Stimulated activated naive CD8-positive, alpha-beta T cell treated with anti-CD3 and anti-CD28 coated beads, Interleukin-15, Interleukin-2, amounts not matched to agents 100 ng/mL and 50 ng/mL, for 24 hours (primary cell): Measurements from ENCODE around the gene FMN1.

Source experiments
- H3K27ac Mint-ChIP-seq: one replicate; pipeline ENCODE4 v1.8.0; 2021; ENCODE audit warnings: mild to moderate bottlenecking, mixed read lengths
- H3K27me3 Mint-ChIP-seq: one replicate; pipeline ENCODE4 v1.8.0; 2021; ENCODE audit warnings: mixed read lengths
- H3K36me3 Mint-ChIP-seq: one replicate; pipeline ENCODE4 v1.8.0; 2021; ENCODE audit warnings: low read depth, mixed read lengths
- H3K4me1 Mint-ChIP-seq: one replicate; pipeline ENCODE4 v1.8.0; 2021; ENCODE audit warnings: low read depth, mixed read lengths
- H3K4me3 Mint-ChIP-seq: one replicate; pipeline ENCODE4 v1.8.0; 2021; ENCODE audit warnings: mild to moderate bottlenecking, mixed read lengths
- H3K9me3 Mint-ChIP-seq: one replicate; pipeline ENCODE4 v1.8.0; 2021; ENCODE audit warnings: mixed read lengths

The FMN1 gene

GRCh38 chr15:33209575-33210481 is 15.3 kb upstream of the FMN1 start:
- H3K27me3 Mint-ChIP-seq: no peaks in the 10 kb centered on the region
- H3K4me3 Mint-ChIP-seq: peak overlapping the region; percentile 14
- H3K4me1 Mint-ChIP-seq: peaks cover 22% of the 10 kb centered on the region

GRCh38 chr15:33207646-33208045 is 13.1 kb upstream of the FMN1 start:
- H3K36me3 Mint-ChIP-seq: no peaks in the 10 kb centered on the region
- peaks cover 33% of the 10 kb centered on the region for H3K4me1 Mint-ChIP-seq
- H3K9me3 Mint-ChIP-seq: no peaks in the 10 kb centered on the region
- H3K27me3 Mint-ChIP-seq: no peaks in the 10 kb centered on the region
- no peak overlapping the region for H3K27ac Mint-ChIP-seq
- H3K4me3 Mint-ChIP-seq: no peak overlapping the region

More at GRCh38 chr15:33209575-33210481, 15.3 kb upstream of the FMN1 start:
- Mint-ChIP-seq H3K9me3 (no peaks in the 10 kb centered on the region), H3K27ac (peak overlapping the region; percentile 84), H3K36me3 (no peaks in the 10 kb centered on the region)

- no peaks in the 10 kb centered on the region for H3K27me3 Mint-ChIP-seq
- H3K4me3 Mint-ChIP-seq: no peak overlapping the region
- peaks cover 46% of the 10 kb centered on the region for H3K4me1 Mint-ChIP-seq
- H3K27ac Mint-ChIP-seq: no peak overlapping the region
- H3K9me3 Mint-ChIP-seq: no peaks in the 10 kb centered on the region
- H3K36me3 Mint-ChIP-seq: no peaks in the 10 kb centered on the region
Observed at GRCh38 chr15:33206366-33206765, 11.9 kb upstream of the FMN1 start.

DNA sequence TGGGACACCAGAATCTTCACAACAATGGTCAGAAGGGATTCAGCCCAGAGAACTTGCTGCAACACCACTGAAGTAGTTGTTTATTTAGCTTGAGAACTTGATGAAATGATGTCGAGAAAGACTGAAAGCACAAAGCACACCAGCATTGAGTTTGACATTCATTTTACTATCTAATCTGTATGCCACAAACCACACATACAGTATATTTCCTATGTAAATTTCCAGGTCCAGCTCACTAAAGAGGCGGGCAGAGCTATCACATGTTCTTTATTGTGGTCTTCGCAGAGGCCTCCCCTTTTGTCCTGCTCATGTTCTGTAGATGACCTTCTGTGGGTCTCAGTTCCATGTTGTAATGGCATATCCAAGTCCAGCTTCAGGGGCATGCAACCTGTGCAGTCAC is 10.4 kb upstream of the FMN1 start:
- H3K4me1 Mint-ChIP-seq: peaks cover 49% of the 10 kb centered on the region
- H3K27me3 Mint-ChIP-seq: no peaks in the 10 kb centered on the region
- no peak overlapping the region for H3K4me3 Mint-ChIP-seq
- no peaks in the 10 kb centered on the region for H3K9me3 Mint-ChIP-seq
- H3K36me3 Mint-ChIP-seq: no peaks in the 10 kb centered on the region
- H3K27ac Mint-ChIP-seq: no peak overlapping the region

GRCh38 chr15:33204087-33204486 is 9.6 kb upstream of the FMN1 start:
- Mint-ChIP-seq H3K9me3 (no peaks in the 10 kb centered on the region), H3K36me3 (no peaks in the 10 kb centered on the region), H3K27ac (no peak overlapping the region), H3K27me3 (peaks cover 3% of the 10 kb centered on the region), H3K4me1 (peaks cover 42% of the 10 kb centered on the region), H3K4me3 (no peak overlapping the region)

DNA sequence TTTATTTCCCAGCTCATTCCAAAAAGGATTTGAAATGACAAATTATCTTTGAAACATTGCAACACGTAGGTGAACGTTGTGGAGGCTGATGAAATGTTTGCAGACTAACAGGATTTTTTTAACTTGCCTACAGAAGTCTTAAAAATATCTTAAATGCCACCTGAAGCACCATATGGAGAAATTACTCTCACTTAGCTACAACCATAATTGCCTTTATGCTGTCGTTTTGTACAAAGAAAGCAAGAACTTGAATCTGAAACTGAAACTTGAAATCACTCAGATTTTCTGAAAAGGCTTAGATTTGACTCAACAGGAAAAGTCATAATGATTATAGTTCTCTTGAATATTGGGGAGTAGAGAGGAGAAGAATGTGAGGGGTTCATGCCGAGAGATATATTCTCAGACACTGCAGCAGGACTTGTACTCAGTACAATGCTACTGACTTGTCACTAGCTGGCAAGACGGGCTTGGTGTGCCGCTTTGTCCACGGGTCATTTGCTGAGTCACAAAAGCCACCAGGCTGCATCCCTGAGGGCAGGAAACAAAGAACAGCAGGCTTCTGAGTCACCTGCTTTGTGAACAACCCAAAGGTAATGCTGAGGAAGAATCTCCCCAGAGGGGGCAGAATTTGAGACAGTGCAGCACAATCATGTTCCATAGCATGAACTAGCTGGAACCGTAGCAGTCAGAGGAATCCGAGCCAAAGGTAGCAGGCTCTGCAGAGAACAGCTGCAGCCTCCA is 7.1 kb upstream of the FMN1 start:
- H3K36me3 Mint-ChIP-seq: no peaks in the 10 kb centered on the region
- peak overlapping the region; percentile 85 for H3K4me3 Mint-ChIP-seq
- H3K4me1 Mint-ChIP-seq: peaks cover 42% of the 10 kb centered on the region
- H3K27me3 Mint-ChIP-seq: peaks cover 3% of the 10 kb centered on the region
- peak overlapping the region; percentile 96 for H3K27ac Mint-ChIP-seq
- H3K9me3 Mint-ChIP-seq: no peaks in the 10 kb centered on the region

DNA sequence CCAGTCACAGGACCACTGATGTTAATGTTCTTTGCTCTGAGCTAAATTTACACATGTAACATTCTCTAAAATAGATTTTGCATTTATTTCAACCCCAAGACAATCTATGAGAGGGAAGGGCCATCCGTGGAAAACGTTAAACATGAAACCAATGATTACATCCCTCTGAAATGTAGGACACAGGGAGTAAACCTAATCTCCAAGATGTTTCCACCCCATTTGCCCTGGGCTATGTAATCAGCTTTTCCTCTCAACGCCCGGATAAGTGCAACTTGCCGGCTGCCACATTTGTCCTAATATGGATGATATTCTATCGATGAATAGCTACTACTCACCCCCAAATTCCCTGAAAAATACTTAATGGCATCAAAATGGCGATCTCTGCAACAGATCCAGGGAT is 6.4 kb upstream of the FMN1 start:
- Mint-ChIP-seq H3K36me3 (no peaks in the 10 kb centered on the region), H3K4me3 (peak overlapping the region; percentile 85), H3K27ac (peak overlapping the region; percentile 96), H3K9me3 (no peaks in the 10 kb centered on the region), H3K27me3 (peaks cover 3% of the 10 kb centered on the region), H3K4me1 (peaks cover 42% of the 10 kb centered on the region)

GRCh38 chr15:33200444-33200843 is 5.9 kb upstream of the FMN1 start:
- no peak overlapping the region for H3K4me3 Mint-ChIP-seq
- no peak overlapping the region for H3K27ac Mint-ChIP-seq

DNA sequence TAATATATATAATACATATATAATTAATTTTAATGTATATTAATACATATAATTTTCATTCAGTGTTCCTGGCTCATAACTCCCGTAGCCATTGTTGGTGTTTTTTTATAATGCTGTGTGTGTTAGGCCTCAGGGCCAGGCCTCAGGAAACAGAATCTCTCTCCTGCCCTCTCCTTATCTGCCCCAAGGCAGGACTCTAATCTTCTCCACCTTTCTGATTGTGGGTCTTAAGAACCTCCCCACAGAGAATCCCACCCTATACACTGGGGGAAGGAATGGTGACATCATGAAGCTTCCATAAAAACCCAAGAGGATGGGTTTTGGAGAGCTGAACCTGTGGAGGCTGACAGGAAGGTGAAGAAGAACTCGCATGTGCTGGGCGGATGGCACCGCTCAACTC is 4.0 kb upstream of the FMN1 start:
- Mint-ChIP-seq H3K4me3 (no peak overlapping the region), H3K9me3 (no peaks in the 10 kb centered on the region), H3K36me3 (no peaks in the 10 kb centered on the region), H3K27ac (no peak overlapping the region), H3K27me3 (peaks cover 7% of the 10 kb centered on the region), H3K4me1 (peaks cover 48% of the 10 kb centered on the region)

More at GRCh38 chr15:33200444-33200843, 5.9 kb upstream of the FMN1 start:
- Mint-ChIP-seq H3K4me1 (peaks cover 43% of the 10 kb centered on the region), H3K36me3 (no peaks in the 10 kb centered on the region), H3K27me3 (peaks cover 3% of the 10 kb centered on the region), H3K9me3 (no peaks in the 10 kb centered on the region)

GRCh38 chr15:33197636-33198035 is 3.1 kb upstream of the FMN1 start:
- H3K9me3 Mint-ChIP-seq: no peaks in the 10 kb centered on the region
- peaks cover 45% of the 10 kb centered on the region for H3K4me1 Mint-ChIP-seq
- no peak overlapping the region for H3K27ac Mint-ChIP-seq
- H3K36me3 Mint-ChIP-seq: no peaks in the 10 kb centered on the region
- H3K4me3 Mint-ChIP-seq: no peak overlapping the region
- H3K27me3 Mint-ChIP-seq: peaks cover 15% of the 10 kb centered on the region

- Mint-ChIP-seq H3K4me3 (peak overlapping the region; percentile 77), H3K27me3 (peaks cover 12% of the 10 kb centered on the region), H3K27ac (no peak overlapping the region), H3K9me3 (no peaks in the 10 kb centered on the region), H3K4me1 (peaks cover 24% of the 10 kb centered on the region), H3K36me3 (no peaks in the 10 kb centered on the region)
Observed at GRCh38 chr15:33194237-33194636, 277 bp downstream of the FMN1 start.

DNA sequence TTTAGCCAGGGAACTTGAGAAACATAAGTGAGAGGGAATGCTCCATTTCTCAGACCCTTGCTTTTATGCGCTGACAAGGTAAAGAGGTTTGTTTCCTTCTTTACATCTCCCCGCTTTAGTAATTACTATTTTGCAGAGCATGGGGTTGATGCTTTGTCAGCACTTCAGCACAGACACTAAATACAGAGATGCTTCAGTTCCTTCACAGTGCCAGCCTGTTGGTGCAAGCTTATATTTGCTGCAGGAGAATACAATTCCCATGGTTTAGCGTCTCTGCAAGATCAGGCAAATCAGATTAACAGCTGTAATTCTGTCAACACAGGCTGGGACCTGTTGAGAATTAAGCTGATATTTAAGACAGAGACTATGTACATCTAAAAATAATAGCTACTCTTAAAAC is 2.9 kb downstream of the FMN1 start:
- no peaks in the 10 kb centered on the region for H3K36me3 Mint-ChIP-seq
- peaks cover 24% of the 10 kb centered on the region for H3K4me1 Mint-ChIP-seq
- H3K4me3 Mint-ChIP-seq: no peak overlapping the region
- H3K27ac Mint-ChIP-seq: no peak overlapping the region
- H3K27me3 Mint-ChIP-seq: peaks cover 19% of the 10 kb centered on the region
- H3K9me3 Mint-ChIP-seq: no peaks in the 10 kb centered on the region

GRCh38 chr15:33190539-33190938 is 4.0 kb downstream of the FMN1 start:
- peaks cover 19% of the 10 kb centered on the region for H3K27me3 Mint-ChIP-seq
- no peaks in the 10 kb centered on the region for H3K9me3 Mint-ChIP-seq
- H3K27ac Mint-ChIP-seq: no peak overlapping the region
- H3K4me3 Mint-ChIP-seq: no peak overlapping the region
- H3K36me3 Mint-ChIP-seq: no peaks in the 10 kb centered on the region
- H3K4me1 Mint-ChIP-seq: peaks cover 24% of the 10 kb centered on the region

DNA sequence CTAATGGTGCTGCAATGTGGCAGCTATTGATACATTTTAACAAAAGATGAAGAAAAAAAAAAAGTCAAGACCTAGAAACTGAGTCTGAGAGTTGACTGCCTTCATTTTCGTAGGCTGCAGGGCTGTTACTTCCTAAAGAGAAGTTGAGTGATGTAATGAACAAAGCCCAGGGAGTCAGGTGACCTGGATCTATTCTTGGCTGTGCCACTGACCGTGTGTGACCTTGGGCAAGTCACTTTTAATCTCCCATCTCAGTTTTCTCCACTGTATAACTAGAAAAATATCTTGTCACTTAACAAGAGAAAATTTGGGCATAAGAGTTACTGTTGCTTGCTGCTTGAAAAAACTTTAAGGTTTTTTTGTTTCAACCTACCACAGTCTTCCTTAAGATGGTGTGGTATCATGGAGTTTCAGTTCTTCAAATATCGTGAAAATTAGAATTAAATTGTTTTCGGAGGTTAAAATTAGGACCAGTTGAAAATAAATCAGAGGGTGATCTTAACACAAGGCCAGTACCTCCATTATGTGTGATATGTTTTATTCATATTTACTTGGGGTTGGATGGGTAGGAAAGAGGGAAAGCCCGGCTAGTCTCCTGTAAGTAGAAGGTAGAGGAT is 5.8 kb downstream of the FMN1 start:
- Mint-ChIP-seq H3K27ac (no peak overlapping the region), H3K27me3 (peaks cover 15% of the 10 kb centered on the region), H3K4me3 (no peak overlapping the region), H3K36me3 (no peaks in the 10 kb centered on the region), H3K9me3 (no peaks in the 10 kb centered on the region), H3K4me1 (peaks cover 7% of the 10 kb centered on the region)

GRCh38 chr15:33188159-33188558 is 6.4 kb downstream of the FMN1 start:
- H3K4me3 Mint-ChIP-seq: no peak overlapping the region
- no peaks in the 10 kb centered on the region for H3K36me3 Mint-ChIP-seq
- H3K27me3 Mint-ChIP-seq: peaks cover 12% of the 10 kb centered on the region
- no peak overlapping the region for H3K27ac Mint-ChIP-seq
- no peaks in the 10 kb centered on the region for H3K9me3 Mint-ChIP-seq
- peaks cover 6% of the 10 kb centered on the region for H3K4me1 Mint-ChIP-seq
